ENCODE measurements around the gene CLEC9A.

CLEC9A gene

GRCh38 chr12:10067942-10068341 lies 37.5 kb downstream of the CLEC9A start:
- DNase-seq = no peak

GRCh38 chr12:10068644-10069043 lies 38.2 kb downstream of the CLEC9A start:
- no peak for DNase-seq

- DNase-seq = no peak
Measured at GRCh38 chr12:10069099-10069498, 38.6 kb downstream of the CLEC9A start.

- DNase-seq = no peak
Measured at GRCh38 chr12:10069976-10070375, 39.5 kb downstream of the CLEC9A start.

- DNase-seq = no peak
Measured at GRCh38 chr12:10070380-10070779, 39.9 kb downstream of the CLEC9A start.

GRCh38 chr12:10072131-10072530 lies 41.6 kb downstream of the CLEC9A start:
- no peak for DNase-seq

GRCh38 chr12:10073261-10073660 lies 42.8 kb downstream of the CLEC9A start:
- no peak for DNase-seq

DNA sequence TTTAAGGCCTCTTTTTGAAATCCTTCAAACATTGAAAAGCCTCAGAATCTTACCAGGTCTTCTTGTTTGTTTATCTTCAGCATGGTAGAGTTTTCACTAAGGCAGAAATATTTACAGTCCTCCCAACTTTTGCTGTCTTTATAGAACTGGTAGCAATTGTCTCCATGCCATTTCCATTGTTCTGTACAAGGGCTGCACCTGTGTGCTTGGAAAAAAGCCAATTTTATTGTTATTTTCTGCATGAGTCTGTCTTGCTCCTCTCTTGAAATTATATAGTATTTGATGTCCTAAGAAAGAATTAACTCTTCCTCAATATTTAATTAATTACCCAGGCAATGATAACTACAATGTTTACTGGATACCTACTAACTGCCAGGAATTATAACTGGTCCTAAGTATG lies 45.0 kb downstream of the CLEC9A start:
- no peak for DNase-seq

- no peak for DNase-seq
Measured at GRCh38 chr12:10082117-10082874, 51.8 kb downstream of the CLEC9A start.

- DNase-seq = no peak
Measured at GRCh38 chr12:10084733-10085132, 54.3 kb downstream of the CLEC9A start.

DNA sequence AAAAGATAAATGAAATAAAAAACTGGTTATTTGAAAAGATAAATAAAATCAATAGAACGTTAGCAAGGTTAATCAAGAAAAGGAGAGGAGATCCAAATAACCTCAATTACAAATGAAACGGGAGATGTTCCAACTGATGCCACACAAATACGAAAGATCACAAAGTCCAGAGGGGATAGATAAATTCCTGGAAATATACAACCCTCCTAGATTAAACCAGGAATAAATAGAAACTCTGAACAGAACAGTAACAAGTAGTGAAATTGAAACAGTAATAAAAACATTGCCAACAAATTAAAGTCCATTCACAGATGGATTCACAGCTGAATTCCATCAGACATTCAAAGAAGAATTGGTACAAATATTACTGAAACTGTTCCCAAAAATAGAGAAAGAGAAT lies 55.9 kb downstream of the CLEC9A start:
- no peak for DNase-seq

DNA sequence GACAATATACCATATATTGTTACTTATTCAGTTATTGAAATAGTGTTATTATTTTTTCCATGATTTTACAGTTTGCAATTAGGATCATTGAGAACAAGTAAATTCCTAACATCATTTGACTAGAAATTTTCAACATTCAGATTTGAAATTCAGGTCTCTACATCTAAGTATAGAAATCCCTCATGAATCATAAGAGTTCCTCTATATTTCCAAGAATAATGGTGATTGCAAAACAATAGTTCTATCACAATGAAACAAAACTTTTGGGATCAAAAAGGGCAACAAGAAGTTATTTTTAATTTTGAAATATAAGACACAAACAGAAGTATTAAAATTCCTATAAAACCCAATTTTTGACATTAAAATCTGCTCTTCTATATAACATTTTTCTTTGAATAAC lies 57.5 kb downstream of the CLEC9A start:
- no peak for DNase-seq

DNA sequence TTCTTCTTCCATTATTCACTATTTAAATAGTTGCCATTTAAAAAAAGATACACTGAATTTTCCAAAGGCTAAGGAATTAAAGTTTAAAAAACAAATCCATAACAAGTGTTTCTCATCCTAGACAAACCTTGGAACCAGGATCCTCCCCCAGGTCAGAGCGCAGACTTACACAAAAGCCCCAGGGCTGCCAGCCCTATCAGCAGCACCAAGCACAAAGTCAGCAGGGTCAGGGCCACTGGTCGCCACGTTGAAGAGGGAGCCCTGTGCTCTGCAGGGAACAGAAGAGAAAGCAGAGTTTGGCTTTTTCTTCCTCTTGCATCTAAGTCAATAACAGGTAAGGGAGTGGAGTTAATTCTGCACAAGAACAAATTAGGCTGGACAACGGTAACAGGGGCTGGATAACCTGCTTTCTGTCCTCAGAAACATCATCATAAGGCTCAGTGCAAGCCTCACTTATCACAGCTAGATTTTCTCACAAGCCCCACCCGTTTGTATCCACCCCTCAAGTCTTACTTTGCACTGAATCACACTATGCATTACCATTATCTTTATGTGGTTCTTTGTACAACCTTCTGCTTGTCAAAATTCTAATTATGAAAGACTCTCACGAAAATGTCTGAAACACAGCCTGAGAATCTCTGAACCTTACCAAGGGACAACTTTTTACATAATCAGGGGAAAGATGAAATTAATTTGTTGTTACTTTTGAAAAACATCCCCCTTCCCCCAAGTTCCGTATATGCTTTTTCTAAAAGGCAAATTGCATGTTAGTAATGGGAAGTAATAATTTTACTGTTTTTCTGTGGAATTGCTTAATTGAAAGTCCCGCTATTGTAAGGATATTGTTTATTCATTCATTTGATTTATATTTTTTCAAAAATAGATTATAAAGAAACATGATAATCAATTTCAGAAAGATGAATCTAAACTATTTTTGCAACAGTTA lies 58.7 kb downstream of the CLEC9A start:
- DNase-seq = no peak

- no peak for DNase-seq
Measured at GRCh38 chr12:10094646-10095395, 64.3 kb downstream of the CLEC9A start.

- no peak for DNase-seq
Measured at GRCh38 chr12:10095971-10096370, 65.5 kb downstream of the CLEC9A start.

DNA sequence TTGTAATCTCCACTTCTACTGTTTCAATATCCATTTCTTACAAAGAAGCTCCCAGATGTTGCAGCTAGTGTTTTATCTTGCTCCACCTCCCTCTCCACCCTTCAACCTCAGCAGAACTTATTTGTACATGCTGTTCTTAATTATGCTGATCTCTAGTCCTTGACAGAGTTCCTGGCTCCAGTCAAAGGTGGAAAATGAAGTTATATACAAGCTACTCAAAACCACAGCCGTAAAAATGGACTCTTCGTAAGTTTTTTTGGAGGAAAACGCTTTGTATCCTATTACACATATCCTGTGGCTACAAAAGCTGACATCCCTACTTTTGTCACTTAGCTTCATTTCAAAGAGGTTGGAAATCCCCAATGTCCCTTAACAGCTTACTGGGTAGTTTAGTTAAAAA lies 67.0 kb downstream of the CLEC9A start:
- DNase-seq = no peak

DNA sequence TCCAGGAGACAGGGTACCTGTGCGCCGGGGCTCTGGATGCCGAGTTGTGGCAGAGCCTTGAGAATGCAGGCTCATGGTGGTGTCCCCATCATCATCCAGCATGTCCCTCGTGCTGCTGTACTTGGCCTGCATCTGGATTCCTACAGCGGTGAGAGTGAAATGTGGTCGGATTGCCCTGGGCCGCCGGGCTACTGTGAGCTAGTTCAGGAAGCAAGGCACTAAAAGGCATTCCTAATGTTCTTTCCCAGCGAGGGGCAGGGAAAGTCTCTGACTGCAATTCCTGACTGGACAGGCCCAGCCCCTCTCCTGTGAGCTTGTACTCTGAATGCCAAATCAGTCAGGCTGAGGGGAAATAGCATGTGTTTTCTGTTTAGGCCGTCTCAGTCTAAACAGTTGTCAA lies 68.3 kb downstream of the CLEC9A start, which contains the start of gene CLEC1A:
Gene CLEC1A, minus strand, starts transcription at position 195 of the 400 bp plus-strand sequence. Its CDS starts 63 bp downstream, at position 132.
- DNase-seq = no peak

- DNase-seq = no peak
Measured at GRCh38 chr12:10101042-10101579, 70.6 kb downstream of the CLEC9A start.

DNA sequence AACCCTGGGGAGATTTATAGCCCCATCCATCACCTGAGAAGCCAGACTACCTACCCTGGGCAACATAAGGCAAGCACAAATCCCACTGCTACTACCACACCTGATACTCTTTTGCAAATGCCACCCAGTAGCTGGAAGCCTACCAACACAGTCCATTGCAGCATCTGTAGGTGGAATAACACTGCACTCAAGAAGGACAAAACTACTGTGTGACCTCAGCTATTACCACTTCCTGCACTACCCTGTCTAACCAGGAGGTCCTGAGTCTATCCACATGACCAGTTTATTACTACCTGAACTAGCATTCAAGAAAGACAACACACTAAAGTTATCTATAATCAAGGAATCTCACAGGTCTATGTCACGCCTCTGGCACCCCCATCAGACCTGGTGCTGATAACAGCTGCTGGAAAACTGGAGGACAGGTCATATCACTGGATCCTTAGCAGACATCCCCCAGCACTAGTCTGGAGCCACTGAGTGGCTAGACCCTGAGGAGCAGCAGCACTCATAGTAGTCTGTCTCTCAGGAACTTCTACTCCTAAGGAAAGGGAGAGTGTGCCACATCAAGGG lies 71.3 kb downstream of the CLEC9A start:
- no peak for DNase-seq

- DNase-seq = no peak
Measured at GRCh38 chr12:10102322-10102721, 71.8 kb downstream of the CLEC9A start.

GRCh38 chr12:10110256-10110844 lies 79.9 kb downstream of the CLEC9A start:
- DNase-seq = no peak

- no peak for DNase-seq
Measured at GRCh38 chr12:10111451-10111850, 81.0 kb downstream of the CLEC9A start.

Data from T-helper 9 cell (primary cell).